ENCODE measurements around the gene RHOBTB1.

DNA sequence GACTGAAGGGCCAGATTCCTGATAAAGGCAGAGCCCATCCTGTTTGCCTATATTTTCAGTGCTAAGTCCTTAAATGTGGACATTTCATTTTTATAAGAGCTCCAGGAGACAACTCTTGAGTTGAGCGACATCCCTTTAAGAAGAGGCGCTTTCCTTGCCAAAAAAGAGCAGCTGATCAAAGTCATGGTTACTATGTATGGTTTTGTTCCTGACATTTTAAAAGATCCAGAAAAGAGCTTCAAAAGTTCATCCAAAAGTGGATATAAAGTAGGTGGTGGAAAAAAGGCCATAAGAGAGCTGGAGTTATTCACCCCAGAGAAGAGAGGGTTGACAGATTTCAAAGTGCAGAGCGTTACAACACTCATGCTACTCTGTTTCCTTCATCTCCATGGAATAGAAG lies 36.7 kb downstream of the RHOBTB1 start:
- TF ChIP-seq ZNF384 (IDR thresholded peaks at IDR 0.05): no peak
- TF ChIP-seq HDGF (IDR thresholded peaks at IDR 0.05; ENCODE audit: borderline replicate concordance): no peak
- TF ChIP-seq SUZ12 (IDR thresholded peaks at IDR 0.05): no peak
- TF ChIP-seq CTBP1 (IDR thresholded peaks at IDR 0.05; ENCODE audit: borderline replicate concordance): no peak
